Astrocyte (in vitro differentiated cells and primary cell): ENCODE measurements around the gene DDX41. TPM values are rescaled to one million over a fixed set of nuclear protein-coding genes. Genes with fewer than 3 reads are reported as not detected.

Source experiments
- total RNA-seq: library from RNA; stranded (reverse); gene quantifications from 2 replicates; pipeline ENCODE4 v1.2.1, GENCODE V29; 2021

DDX41 gene
- total RNA-seq, 1 donor from 2014 or later = 92.5 TPM

Other genes with a start within 250 kb of the DDX41 start
- 31.7 and 36.4 TPM in 2 replicates for gene RAB24, start 213.2 kb downstream of the DDX41 start, total RNA-seq
- 178 and 196 TPM in 2 replicates for gene PRELID1, start 213.2 kb downstream of the DDX41 start, total RNA-seq
- 2.3 and 2.8 TPM in 2 replicates for gene MXD3, start 205.1 kb downstream of the DDX41 start, total RNA-seq
- 103 and 106 TPM in 2 replicates for gene LMAN2, start 165.3 kb downstream of the DDX41 start, total RNA-seq
- gene RGS14, start 159.0 kb downstream of the DDX41 start, total RNA-seq = 7.8 and 11.3 TPM in 2 replicates
- not detected in 2 replicates for gene SLC34A1, start 132.5 kb downstream of the DDX41 start, total RNA-seq
- not detected in 2 replicates for gene PFN3, start 116.3 kb downstream of the DDX41 start, total RNA-seq
- gene F12, start 107.4 kb downstream of the DDX41 start, total RNA-seq = 2.8 and 3.0 TPM in 2 replicates
- 19.7 and 25.9 TPM in 2 replicates for gene GRK6, start 90.3 kb downstream of the DDX41 start, total RNA-seq
- 9.9 TPM in 2 replicates for gene PRR7, start 70.1 kb downstream of the DDX41 start, total RNA-seq
- gene DBN1, start 43.3 kb downstream of the DDX41 start, total RNA-seq = 350 and 371 TPM in 2 replicates
- 590 and 591 TPM in 2 replicates for gene PDLIM7, start 19.4 kb downstream of the DDX41 start, total RNA-seq
- 15.6 and 16.3 TPM in 2 replicates for gene DOK3, start 7.1 kb downstream of the DDX41 start, total RNA-seq
- gene FAM193B, start 37.6 kb upstream of the DDX41 start, total RNA-seq = 47.8 and 48.3 TPM in 2 replicates
- 372 and 402 TPM in 2 replicates for gene TMED9, start 75.2 kb upstream of the DDX41 start, total RNA-seq
- gene B4GALT7, start 83.2 kb upstream of the DDX41 start, total RNA-seq = 35.0 and 41.3 TPM in 2 replicates